Stimulated activated CD8-positive, alpha-beta memory T cell treated with anti-CD3 and anti-CD28 coated beads, Interleukin-7, amount 100 ng/mL, for 1 hour (primary cell): ENCODE measurements around the gene NEK8.
A peak's percentile ranks its signal among the peaks of the same experiment; 100 is the strongest.
"Not testable (repeated sequence)": the region's sequence is repeated elsewhere in the genome, so short reads cannot be mapped to it uniquely, and the experiment has no call there.

Experiments used
- DNase-seq, 2 donors: peaks; one replicate each; pipeline ENCODE4 v3.0.0-alpha.2; 2020; ENCODE audit warnings: low read depth in 2 of 2

NEK8 gene

GRCh38 chr17:28725660-28726225 lies 2.8 kb upstream of the NEK8 start:
- no peak for DNase-seq

GRCh38 chr17:28726226-28726626 lies 2.4 kb upstream of the NEK8 start, which contains the start of gene TLCD1:
Gene TLCD1, minus strand, starts transcription at chr17:28726233. Its CDS starts 136 bp downstream, at chr17:28726097.
- DNase-seq, result no peak

DNA sequence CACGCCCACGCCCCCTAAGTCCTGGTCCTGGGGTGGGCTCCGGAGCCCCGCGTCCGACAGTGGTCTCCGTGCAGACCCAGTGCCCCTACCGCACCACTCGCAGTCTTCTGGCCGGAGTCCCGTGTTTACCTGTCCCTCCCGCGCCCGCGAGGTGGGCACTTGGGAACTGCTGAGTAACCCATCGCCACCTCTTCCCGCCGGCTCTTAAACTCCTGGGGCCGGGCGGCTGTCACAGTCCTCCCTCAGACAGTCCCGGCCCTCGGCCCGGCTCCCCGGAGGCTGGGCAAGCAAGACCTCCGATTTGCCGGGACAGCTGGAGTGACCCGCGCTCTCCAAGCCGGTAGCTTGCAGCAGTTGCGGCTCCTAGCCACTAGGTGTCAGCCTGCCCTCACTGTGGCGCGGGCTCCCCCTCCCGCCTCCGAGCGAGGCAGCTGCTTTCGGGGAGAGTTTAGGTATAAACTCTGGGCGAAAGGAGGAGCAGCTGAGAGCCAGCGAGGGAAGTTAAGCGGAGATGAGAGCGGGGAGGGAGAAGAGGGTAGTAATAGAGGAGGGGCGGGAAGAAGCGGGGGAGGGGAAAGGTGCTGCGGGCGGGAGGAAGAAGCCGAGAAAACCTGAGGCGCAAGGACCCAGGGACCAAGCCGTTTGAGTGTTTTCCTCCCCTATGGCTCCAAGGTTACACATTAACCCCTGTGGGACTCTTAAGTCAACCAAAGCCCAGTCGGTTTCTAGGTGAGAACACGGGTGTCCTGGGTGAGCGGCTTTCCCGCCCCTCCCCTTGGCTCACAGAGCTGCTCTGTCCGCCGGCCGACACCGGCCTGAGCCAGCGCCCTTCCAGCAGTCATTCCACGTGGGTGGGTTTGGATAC lies 1.7 kb upstream of the NEK8 start:
- peak; percentile 80 to 82 for DNase-seq

DNA sequence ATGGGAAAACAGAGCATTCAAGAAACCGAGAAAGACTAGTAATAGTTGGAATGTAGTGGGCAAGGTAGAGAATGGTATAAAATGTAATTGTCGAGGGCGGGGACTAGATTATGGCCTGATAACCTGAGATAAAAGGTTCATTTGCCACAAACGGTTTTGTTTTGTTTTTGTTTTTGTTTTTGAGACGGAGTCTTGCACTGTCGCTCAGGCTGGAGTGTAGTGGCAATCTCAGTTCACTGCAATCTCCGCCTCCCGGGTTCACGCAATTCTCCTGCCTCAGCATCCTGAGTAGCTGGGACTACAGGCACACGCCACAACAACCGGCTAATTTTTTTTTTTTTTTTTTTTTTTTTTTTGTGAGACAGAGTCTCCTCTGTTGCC lies 1.4 kb downstream of the NEK8 start:
- DNase-seq, result no peak

DNA sequence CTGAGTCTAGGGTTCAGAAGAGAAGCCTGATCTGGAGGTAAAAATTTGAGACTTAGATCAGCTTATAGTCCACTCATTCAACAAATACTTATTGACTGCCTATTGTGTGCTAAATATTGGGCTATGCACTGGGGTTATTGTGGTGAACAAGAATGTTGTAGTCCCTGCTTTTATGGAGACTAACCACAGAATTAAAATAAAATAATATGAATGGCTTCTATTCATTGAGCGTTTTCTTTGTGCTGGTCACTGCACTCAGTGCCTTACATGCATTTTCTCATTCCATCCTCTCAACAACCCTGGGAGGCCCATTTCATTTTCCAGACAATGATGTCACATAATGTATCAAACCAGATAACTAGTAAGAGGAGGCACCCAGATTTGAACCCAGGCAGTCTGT lies 4.8 kb downstream of the NEK8 start:
- DNase-seq, result no peak

GRCh38 chr17:28734712-28735241 lies 6.2 kb downstream of the NEK8 start:
- DNase-seq, result no peak

- DNase-seq, result no peak
Observed at GRCh38 chr17:28735242-28735722, 6.7 kb downstream of the NEK8 start.

- not testable (repeated sequence) for DNase-seq
Observed at GRCh38 chr17:28735913-28736769, 7.6 kb downstream of the NEK8 start.

- no peak for DNase-seq
Observed at GRCh38 chr17:28737316-28737715, 8.7 kb downstream of the NEK8 start.

DNA sequence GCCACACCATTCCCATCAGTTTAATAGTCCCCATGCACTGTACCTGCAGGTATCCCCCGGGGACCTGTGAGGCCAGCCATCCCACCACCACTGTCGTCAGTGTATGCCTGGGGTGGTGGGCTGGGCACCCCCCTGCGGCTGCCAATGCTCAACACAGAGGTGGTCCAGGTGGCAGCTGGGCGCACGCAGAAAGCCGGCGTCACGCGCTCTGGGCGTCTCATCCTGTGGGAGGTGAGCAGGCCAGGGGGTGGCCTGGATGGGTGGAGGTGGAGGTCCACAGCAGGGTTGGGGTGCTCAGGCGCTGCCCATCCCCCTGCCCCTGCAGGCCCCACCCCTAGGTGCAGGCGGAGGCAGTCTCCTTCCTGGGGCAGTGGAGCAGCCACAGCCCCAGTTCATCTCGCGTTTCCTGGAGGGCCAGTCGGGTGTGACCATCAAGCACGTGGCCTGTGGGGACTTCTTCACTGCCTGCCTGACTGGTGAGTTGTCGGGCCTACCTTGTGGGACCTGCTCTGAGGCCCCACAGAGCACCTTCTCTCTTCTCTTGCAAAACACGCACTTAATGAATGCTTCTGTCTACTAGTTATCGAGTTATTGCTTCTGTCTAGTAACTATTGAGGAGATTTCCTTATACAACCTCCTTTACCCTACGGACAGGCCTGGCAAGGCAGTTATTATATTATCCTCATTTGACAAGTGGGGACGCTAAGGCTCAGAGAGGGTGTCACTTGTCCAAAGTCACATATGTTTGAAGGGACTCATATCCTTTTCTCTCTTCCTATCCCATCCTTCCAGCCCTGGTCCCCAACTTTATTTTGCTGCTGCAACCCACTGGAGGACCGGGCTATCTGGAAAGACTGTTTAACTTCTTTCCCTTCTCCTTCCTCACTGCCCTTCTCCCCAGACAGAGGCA lies 9.4 kb downstream of the NEK8 start:
- no peak for DNase-seq

GRCh38 chr17:28738680-28739384 lies 10.2 kb downstream of the NEK8 start:
- DNase-seq, result no peak

GRCh38 chr17:28740406-28741357 lies 12.1 kb downstream of the NEK8 start:
- DNase-seq, result no peak

- no peak for DNase-seq
Observed at GRCh38 chr17:28741358-28742349, 13.1 kb downstream of the NEK8 start.

GRCh38 chr17:28743243-28744103 lies 14.9 kb downstream of the NEK8 start, which contains the start of gene TRAF4:
Gene TRAF4, plus strand, starts transcription at chr17:28744011. Its CDS starts 102 bp downstream, at chr17:28744113.
- DNase-seq, result peak; percentile 48 to 50

DNA sequence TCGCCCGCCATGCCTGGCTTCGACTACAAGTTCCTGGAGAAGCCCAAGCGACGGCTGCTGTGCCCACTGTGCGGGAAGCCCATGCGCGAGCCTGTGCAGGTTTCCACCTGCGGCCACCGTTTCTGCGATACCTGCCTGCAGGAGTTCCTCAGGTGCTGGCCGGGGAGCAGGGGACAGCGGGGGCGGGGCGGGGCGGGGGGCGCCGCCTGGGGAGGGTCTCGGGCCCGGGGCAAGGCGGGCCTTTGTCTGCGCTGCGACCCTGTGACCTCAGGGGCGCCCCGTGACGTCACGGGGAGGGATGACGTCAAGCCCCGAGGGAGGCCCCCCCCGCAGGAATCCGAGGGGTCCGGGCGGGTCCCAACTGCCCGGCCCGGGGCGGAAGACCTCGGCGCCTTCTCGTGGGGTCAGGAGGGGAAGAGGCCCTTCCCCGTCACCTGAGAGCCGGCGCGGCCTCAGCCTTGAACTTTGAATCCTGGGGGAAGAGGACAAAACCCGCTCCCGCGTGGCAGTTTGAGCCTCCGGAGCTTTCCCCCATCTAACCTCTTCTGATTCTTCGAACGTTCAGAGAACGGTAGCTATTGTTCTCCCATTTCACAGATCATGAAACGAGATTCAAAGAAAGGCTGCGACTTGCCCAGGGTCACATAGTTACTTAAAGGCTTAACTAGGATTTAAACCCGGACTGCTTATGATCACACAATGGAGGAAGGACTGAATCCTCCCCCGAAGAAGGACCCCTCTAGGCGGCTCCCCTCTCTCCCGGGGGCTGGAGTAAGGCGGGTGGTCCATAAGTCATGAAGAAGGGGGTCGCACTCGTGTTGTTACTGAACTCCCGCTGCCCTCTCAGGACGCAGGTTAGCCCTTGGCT lies 15.8 kb downstream of the NEK8 start:
- peak in 1 of 2 donors; percentile 44 for DNase-seq
